ENCODE measurements around the gene TRIO. TPM values are rescaled to one million over a fixed set of nuclear protein-coding genes. Genes with fewer than 3 reads are reported as not detected.

Gene TRIO
- total RNA-seq, 1 donor from 2014 or later, result 111 TPM

DNA sequence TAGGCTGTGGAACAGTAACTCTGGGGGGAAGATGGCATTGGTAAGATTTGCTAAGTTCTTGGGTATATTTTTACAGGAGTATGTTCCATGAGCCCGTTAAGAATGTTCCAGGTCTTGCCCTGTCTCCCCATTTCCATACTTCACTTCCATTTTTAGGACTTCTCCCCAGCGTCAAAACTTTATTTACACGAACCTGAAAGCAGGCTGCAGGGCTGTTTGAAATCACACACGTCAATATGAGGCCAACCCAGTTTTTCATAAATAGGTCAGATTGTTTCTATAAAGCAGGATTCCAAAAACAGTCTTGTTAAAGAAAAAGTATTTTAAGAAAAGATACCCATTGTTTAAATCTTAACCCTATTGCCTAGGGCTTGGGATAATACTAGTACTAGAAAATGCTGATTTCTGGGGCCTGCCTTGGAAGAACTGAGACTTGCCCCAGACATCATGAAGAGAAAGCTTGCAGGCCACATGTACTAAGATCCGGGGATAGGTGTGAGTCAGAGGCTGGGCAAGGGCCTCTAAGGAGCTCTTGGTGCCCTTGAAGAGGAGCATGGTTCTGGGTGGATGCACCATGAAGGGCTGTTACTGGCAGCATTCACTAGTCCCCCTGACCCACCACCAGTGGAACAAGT is 24.2 kb downstream of the TRIO start:
- no peak for DNase-seq (ENCODE audit: low spot score)

DNA sequence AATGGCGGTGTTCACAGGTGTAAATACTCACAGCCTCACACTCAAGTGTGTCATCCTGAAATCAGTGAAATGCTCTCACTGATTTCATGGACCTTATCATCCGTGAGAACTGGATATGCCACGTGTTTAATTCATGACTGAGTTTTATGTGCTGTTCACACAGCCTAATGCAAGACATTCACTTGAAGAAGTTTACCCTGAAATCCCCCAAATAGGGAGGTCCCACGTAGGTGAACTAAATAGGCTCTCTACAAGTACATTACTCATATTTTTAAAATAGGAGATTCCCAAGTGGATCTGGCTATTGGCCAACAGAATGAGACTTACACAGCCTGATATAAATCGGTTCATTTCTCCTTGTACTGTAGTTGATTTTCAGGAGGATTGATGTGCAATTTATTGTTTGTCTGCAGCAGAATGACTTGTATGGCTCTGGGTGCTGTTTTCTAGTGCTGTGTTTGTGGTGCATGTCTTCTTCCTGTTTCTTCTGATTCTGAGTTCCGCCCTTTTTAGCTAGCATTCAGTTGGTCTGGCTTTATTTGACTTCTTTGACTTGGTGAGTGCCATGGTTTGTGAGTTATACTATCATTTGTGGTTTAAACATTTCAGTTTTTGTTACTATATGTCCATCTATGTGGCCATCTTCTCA is 25.1 kb downstream of the TRIO start:
- no peak for DNase-seq (ENCODE audit: low spot score)

DNA sequence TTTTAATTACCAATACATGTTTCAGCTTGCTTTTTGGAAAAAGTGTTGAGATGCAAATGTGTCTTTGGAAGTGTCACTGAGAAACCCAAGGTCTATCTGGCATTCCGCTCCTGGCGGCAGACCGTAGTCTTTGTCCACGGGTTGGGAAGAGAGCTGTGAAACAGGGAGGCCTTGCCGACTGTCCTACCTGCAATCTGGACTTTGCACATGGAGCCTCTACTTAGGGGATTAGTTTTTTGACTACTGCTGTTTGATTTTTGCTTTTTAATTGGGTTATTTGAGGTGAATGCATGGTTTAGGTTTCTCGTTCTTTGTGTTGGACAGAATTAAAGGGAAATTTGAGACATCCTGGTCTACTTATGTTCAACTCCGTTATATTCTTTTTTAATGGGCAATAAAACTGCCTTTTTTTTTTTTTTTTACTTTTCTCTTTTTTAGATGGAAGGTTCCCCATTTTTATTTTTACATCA is 25.7 kb downstream of the TRIO start:
- DNase-seq (ENCODE audit: low spot score), result no peak

DNA sequence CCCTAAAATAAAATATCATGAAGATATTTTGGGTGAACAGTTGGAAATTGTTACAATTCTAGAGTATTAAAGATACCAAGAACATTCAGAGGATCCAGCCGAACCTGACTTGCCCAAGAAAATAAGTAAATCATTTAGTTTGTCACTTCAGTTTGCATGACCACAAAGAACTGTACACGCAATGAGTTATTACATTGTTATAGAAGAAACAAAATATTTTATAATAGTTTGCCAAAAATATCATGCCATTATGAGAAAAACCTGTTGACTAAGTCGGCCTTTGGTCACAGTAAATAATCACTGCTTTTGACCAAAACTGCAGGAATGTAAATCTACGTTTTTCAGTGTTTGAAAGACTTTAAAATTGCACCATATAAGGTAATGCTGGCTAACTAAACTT is 27.9 kb downstream of the TRIO start:
- DNase-seq (ENCODE audit: low spot score), result no peak

DNA sequence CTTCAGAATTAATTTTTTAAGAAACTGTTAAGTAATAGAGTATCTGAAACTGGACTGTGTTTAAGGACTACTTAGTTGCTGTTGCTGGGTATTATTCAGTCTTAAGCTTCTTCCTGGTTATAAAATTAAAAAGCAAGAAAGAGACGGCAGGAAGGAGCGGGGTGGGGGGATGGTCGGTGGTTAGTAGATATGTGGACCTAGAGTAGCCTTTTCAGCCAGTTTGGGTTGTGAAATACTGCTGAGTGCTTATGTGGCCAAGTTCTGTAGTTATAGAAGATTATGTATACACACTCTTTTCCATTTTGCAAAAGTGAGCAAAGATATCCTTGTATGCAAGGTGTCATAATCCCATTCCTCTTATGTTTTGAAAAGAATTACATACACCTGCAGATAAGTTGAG is 28.5 kb downstream of the TRIO start:
- DNase-seq (ENCODE audit: low spot score), result no peak

DNA sequence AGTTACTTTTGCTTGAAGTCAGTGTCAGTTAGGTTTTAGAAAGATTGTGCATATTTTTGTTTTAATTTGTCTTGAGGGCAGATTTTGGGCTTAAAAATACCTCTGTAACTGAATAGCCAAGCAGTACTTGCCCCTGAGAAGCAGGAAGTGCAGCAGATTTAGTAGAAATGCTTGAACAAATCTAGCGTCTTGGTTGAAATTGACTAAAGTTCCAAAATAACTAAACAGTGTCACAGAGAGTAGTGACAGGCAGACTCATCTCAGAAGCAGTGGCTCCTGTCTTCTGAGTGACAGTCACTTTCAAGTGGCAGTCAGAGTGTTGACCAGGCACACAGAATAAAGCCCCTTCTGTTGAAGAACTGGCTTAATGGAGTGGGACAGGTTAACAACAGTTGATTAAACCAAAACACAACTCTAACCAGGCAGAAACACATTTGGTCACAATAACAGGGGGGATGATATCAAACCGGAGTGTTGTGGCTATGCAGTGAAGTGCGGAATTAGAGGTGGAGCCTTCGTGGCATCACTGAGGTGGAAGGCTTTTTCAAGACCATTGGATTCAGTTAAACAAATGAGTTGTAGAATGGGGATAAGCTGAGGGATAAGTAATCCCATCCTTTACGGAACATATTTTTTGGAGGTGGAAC is 29.1 kb downstream of the TRIO start:
- DNase-seq (ENCODE audit: low spot score), result no peak

DNA sequence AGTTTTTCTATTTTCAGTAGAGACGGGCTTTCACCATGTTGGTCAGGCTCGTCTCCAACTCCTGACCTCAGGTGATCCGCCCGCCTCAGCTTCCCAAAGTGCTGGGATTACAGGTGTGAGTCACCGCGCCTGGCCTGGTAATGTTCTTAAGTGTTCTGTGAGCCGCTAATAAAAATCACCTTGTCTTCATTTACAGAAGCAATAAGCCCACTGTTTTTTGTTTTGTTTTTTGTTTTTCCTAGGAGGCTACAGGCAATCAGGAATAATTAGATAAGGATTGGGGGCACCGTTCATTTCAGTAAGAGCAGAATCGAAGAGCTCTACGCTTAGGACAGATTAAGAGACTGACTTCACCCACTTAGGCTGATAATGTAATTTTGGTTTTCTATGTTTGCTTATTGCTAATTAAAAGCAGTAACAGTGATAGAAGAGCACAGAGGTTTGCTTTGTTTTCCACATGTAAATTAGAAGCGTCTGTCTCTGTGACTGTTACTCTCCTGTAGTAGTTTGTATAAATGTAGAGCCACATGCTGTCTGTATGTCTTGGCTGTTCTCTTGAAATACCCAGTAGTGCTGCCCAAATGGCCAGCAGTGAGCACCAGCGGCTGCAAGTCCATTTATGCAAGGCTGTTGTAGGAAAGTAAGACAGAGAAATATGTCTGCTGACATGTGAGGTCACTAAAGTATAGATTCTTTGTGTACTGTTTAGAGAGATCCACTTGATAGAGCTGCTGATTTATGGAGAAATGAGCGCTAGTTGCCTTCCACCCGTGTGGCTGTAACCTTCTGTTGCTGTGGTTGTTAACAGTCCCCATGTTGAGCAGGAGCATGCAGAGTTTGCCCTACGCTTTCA is 30.5 kb downstream of the TRIO start:
- no peak for DNase-seq (ENCODE audit: low spot score)

DNA sequence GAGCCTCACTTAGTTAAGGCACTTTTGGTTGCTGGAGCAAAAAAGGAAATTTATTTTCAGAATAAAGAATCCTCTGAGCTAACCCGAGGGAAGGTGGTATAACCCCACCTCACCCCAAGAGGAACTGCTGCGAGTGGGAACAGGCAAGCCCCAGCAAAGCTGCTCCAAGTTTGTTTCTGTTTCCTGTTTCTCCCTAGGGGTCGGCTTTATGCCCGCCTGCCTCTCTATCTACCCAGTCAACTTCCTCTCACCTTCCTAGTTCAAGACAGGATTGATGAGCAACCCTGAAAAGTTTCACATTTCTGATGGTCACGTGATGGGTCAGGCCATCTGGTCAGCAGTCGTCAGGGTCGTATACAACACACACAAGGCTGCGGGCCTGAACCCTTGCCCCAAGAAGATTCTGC is 31.1 kb downstream of the TRIO start:
- DNase-seq (ENCODE audit: low spot score), result no peak

DNA sequence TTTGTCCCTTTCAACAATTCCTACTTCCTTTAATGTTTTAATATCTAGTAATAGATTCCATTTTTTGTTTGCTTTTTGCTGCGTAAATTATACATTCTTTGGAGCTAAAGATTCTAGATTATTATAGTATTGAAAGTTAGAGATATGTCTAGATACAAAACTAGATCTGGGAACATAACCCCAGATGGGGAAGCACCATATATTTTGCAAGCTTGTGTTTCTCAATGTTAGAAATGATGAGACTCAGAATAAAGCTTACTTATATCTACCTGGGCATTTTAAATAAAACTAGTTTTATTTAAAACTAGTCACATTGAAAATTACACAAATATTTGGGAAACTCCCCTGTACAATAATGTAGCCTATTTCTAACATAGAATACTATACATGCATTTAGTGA is 32.2 kb downstream of the TRIO start:
- no peak for DNase-seq (ENCODE audit: low spot score)

DNA sequence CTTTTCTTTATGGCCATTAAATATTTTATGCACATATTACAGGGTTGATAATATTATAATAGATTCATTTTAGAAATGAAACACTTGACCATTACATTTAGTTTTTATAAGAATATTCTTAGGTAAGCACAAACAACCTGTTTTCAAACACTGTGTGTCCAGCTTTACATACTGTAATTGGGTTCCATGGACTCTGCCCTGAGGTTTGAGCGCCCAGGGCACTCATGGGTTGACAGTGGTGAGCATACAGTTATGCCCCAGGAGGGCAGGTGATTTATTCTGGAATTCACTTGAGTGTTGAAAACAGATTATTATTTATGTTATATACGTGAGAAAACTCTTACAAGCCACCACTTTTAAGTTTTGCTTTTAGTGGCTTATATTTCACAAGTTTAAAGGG is 33.7 kb downstream of the TRIO start:
- no peak for DNase-seq (ENCODE audit: low spot score)

DNA sequence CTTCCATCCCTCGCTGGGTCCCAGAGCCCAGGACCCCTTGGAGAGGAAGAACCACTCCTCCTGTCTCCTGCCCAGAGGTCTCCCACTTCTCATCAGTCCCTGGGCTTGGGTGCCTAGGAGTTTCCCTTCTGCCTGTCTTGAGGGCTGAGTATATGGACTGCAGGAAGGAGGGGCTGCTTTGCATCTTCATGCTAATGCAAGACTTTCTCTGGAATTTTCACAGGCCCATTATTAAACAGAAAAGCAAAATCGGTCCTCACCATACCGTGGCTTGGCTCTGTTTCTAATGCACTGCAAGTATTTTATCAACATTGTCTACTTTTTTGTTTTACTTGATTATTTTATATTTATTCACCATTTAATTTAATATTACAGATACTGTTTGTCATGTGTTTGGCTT is 34.5 kb downstream of the TRIO start:
- no peak for DNase-seq (ENCODE audit: low spot score)

DNA sequence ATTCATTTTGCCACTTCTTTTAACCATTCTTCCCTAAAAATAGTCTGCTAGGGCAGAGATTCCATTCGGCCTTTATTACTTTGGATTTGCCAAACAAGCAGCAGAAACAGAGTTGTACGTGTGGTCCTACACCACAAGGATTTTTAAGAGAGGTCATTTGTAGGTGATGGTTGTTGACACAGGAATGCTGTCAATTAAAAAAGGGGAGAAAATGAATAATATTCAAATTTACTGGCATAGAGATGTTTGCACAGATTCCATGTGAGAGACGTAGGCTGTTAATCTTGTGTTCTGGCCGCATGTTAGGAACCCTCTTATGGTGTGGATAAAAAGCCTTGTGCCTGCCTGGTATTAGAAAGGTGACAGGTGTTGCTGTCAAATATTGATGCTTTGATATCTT is 34.9 kb downstream of the TRIO start:
- DNase-seq (ENCODE audit: low spot score), result no peak

DNA sequence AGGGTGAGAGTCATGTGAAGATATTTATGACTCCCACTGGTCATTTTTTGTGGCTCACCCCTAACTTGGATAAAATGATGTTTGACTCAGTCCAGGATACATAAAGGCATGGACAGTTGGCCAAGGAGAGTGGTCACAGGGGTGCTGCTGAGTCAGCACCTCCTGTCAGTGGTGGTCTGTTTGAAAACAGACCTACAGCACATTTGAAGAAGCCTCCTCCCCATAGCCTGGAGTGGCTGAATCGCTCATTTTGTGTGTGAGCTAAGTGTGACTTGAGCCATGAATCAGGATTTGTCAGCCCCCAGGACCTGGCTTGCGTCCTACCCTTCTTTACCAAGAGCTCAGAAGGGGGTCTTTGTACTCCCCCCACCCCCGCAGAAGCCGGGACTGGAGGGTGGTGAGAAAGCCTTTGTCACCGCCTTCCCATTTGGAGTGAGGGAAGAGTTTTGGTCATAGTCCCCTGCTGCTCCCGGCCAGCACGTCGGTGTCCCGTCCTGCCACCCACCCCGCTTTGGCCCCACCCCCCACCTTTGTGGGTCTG is 35.6 kb downstream of the TRIO start:
- DNase-seq (ENCODE audit: low spot score), result no peak

DNA sequence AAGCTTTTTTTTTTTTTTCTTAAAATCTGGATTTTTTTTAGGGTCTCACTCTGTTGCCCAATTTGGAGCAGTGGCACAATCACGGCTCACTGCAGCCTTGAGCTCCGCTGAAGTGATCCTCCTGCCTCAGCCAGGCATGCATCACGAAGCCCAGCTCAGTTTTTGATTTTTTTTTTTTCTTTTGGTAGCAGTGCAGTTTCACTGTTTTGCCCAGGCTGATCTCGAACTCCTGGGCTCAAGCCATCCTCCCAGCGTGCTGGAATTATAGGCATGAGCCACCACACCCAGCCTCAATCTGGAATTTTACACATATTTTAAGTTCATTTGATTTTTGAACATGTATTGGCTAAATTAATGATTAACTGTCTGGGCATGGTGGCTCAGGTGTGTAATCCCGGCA is 36.3 kb downstream of the TRIO start:
- DNase-seq (ENCODE audit: low spot score), result no peak

DNA sequence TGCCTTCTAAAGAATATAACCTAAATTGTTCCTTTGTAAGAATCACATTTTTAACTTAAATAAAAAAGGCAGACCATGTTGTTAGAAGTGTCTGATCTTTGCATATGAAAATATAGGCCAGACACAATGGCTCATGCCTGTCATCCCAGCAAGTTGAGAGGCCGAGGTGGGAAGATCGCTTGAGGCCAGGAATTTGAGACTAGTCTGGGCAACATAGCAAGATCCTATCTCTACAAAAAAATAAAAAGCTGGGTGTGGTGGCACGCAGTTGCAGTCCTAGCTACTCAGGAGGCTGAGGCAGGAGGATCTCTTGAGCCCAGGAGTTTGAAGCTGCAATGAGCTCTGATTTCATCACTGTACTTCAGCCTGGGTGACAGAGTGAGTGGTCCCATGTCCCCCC is 37.3 kb downstream of the TRIO start:
- no peak for DNase-seq (ENCODE audit: low spot score)

DNA sequence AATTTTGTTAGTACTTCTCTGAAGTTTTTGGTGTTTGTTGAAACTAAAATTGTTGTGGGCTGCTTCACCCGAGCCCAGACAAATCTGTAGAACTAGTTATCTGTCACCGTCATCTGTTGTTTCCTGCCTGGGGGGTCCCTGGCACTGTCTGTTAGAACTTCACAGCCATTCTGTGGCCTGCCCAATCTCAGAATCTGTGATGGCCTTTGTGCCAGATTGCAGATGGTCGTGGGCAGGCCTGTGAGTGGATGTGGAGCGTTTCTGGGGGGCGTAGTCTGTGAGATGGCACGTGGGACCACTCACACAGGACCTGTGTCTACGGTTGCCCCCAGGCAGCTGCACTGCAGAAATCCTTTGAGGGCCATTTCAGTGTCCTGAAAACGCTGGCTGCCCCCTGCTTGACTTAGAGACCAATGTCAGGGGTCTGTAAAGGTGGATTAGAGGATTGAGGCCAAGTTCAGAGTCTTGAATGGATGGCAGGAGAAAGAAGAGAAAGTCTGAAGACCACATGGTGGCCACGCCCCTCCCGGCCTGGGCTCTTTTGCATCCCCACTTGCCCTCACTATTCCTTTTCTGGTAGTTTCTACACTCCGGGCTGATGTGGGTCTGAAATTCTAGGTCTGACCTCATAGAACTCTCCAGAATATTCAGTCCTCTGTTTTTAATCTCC is 38.3 kb downstream of the TRIO start:
- DNase-seq (ENCODE audit: low spot score), result no peak

DNA sequence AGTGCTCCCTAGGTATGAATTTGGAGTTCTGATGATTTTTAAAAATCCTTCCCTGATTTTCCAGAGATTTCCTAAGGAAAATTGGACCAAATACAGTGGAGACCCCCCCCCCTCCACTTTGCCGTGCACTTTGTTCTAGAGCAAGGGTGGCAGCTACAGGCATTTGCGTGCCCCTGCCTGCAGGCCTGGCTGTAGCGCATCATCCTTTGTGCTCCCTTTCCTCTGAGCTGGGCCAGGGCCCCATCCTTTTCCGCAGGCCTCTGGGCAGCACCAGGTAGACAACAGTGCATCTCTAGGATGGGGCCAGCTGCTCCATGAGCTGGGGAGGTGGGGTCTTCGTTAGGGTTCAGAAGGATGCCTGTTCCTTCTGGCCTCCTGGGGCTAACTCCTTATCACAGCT is 39.6 kb downstream of the TRIO start:
- DNase-seq (ENCODE audit: low spot score), result no peak

DNA sequence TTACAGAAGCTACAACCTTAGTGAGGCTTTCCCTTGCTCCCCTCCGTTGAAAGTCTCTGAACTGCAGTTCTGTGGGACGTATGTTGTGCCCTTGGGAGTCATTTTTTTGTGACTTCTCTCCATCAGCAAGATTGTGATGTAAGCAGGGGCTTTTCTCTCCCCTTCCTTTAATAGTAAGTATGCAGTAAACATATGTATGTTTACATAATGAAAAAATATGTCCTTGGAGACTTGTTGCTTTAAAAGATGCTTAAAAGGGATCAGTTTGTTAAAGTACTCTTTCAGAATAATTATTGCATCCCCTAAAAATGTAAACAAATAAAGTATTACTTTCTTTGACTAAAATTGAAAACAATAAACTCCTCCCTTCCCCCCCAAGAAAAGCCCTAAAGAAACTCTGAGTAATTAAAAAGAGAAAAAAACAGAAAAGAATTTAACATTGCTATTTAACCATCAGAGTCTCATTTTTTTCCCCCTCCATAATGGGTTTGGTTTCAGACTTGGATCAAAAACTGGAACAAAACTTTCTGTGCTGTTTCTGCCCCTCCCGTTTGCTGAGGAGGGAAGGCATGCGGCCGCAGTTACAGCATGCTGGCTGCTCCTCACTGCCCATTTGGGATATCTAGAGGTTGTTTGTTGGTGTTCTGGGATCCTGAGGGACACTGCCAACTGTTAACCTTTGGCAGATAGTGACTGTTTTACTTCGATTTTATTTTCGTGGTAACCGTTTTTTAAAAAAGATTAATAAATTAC is 40.2 kb downstream of the TRIO start:
- DNase-seq (ENCODE audit: low spot score), result no peak

DNA sequence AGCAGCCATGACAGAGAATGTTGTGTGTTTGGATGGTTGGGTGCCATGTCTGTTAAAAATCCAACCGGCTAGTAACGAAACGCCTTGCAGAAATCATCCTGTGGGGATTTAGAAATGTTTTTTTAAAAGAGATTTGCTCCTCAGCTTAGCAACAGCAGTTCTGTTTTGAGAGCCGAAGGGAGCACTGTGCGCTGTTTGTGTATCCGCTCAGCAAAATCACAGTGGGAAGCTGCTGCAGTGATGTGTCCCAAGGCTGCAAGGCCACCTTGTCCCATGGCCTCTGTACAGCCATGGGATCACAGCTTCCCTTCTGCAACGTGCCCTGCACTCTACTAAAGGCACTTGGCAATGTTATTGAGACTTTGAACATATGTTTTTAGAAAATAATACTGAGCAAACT is 40.9 kb downstream of the TRIO start:
- no peak for DNase-seq (ENCODE audit: low spot score)

DNA sequence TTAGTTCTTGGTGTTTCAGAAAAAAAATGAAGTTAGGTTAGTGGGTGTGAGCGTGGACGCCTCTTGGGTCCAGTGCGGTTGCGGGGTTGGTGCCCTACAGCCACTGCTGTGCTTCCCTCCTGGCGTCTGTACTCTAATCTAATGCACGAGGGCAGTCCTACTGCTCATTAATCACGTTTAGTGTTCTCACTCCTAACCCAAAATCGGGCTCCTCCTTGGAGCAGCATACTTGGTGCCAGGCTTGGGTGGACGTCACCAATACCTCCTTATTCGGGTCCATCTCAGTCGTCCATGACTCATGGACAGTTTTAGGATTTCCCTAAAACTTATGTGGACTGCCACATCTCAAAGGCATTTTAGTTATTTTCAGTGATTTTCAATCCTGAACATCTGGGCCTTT is 41.6 kb downstream of the TRIO start:
- DNase-seq (ENCODE audit: low spot score), result no peak
